ENCODE measurements around the gene LMOD1. TPM values are rescaled to one million over a fixed set of nuclear protein-coding genes. Genes with fewer than 3 reads are reported as not detected.
"Not testable (repeated sequence)": the region's sequence is repeated elsewhere in the genome, so short reads cannot be mapped to it uniquely, and the experiment has no call there.

Gene LMOD1
- total and polyA plus RNA-seq, 2 of the 8 experiments (the other 6 are each of a cell fraction or from before 2014, with no cell fraction given), result 0.77 to 1.4 TPM

- CTCF ChIA-PET (ENCODE audit: partially characterized antibody), result interaction anchor here (0.6 to 10.4 kb wide), 9 partner anchors 11 to 173 kb away, joined by 3 to 85 read pairs (median 5); partner anchors contain the start of gene LMOD1
- H3K79me2 ChIP-seq (ENCODE audit: control insufficient read depth in 1 of 2, insufficient read depth in 2 of 2, low read length in 2 of 2); H3K4me1 ChIP-seq (replicated peaks in 1 of 4; ENCODE audit: control insufficient read depth in 3 of 4, insufficient read depth in 4 of 4, low read length in 3 of 4); H4K5ac ChIP-seq (ENCODE audit: insufficient read length, low read depth, low read length); H4K91ac ChIP-seq (replicated peaks; ENCODE audit: insufficient read length, low read length); H3K23me2 ChIP-seq (ENCODE audit: low read depth, low read length); DNase-seq (ENCODE audit: low read depth in 1 of 2, low spot score in 2 of 2); H3K79me1 ChIP-seq (ENCODE audit: low read depth, low read length); H3K4ac ChIP-seq (replicated peaks; ENCODE audit: insufficient read length, low read depth, low read length); H4K20me1 ChIP-seq (replicated peaks in 1 of 2; ENCODE audit: control insufficient read depth in 1 of 2, insufficient read depth in 2 of 2, low read length in 2 of 2); H3K4me2 ChIP-seq (ENCODE audit: insufficient read depth in 1 of 2, low read depth in 2 of 2, low read length in 2 of 2); H2AK5ac ChIP-seq (ENCODE audit: low read depth, low read length); H3K27ac ChIP-seq (ENCODE audit: low read depth, low read length); H3K23ac ChIP-seq (ENCODE audit: insufficient read length); H2BK120ac ChIP-seq (replicated peaks; ENCODE audit: low read depth, low read length); H3K18ac ChIP-seq (ENCODE audit: extremely low read depth, low read length); H2AFZ ChIP-seq (ENCODE audit: low read length); H4K8ac ChIP-seq (ENCODE audit: extremely low read depth, insufficient read depth, low read length); H3K14ac ChIP-seq (ENCODE audit: insufficient read length); H2BK12ac ChIP-seq (ENCODE audit: low read depth, low read length); H3K27me3 ChIP-seq (replicated peaks in 1 of 4; ENCODE audit: control insufficient read depth in 3 of 4, extremely low read depth in 1 of 4, insufficient read depth in 3 of 4, low read length in 3 of 4); H2BK15ac ChIP-seq (ENCODE audit: low read length); H3K4me3 ChIP-seq (ENCODE audit: extremely low read depth in 1 of 4, insufficient read depth in 2 of 4, low read depth in 3 of 4, low read length in 4 of 4); FAIRE-seq; H3K9ac ChIP-seq (replicated peaks in 1 of 4; ENCODE audit: extremely low read depth in 1 of 4, low read depth in 3 of 4, low read length in 3 of 4); H2BK5ac ChIP-seq (ENCODE audit: low read depth, low read length); H3K9me3 ChIP-seq (ENCODE audit: insufficient read depth in 2 of 2, low read depth in 1 of 2, low read length in 1 of 2); H2BK20ac ChIP-seq (ENCODE audit: low read length); H3K56ac ChIP-seq (replicated peaks; ENCODE audit: insufficient read length, low read depth, low read length): not testable (repeated sequence)
- POLR2A ChIA-PET (ENCODE audit: partially characterized antibody), result interaction anchor here (0.8 to 1.6 kb wide), 5 partner anchors 21 to 96 kb away, joined by 3 to 4 read pairs (median 3); partner anchors contain the start of gene RNPEP
- 96% methylated on average over 10 of the region's 10 CpGs; no CpG with 5 or more reads in 1 of the 2 experiments for WGBS, 2 experiments (ENCODE audit: extremely low coverage in 1 of 2, insufficient coverage in 1 of 2, insufficient read length in 1 of 2, insufficient replicate concordance in 2 of 2, low coverage in 1 of 2, low lambda C conversion rate in 2 of 2, missing lambda C conversion rate in 1 of 2)
- H3K36me3 ChIP-seq (ENCODE audit: control insufficient read depth in 2 of 4, insufficient read depth in 4 of 4, low read length in 3 of 4), result peaks cover 18 to 78% (median 58%) of the 10 kb centered on the region in 4 experiments
These were observed 16.0 kb upstream of the LMOD1 start for GRCh38 chr1:201962382-201962781.
